Hepatocyte (in vitro differentiated cells): Measurements from ENCODE around the gene GLIS2. TPM values are rescaled to one million over a fixed set of nuclear protein-coding genes. Genes with fewer than 3 reads are reported as not detected.
A peak's percentile ranks its signal among the peaks of the same experiment; 100 is the strongest.

ENCODE experiments used
- DNase-seq: peaks from one replicate; pipeline ENCODE4 v3.0.0-alpha.2; 2016; ENCODE audit warnings: low spot score
- H2AFZ ChIP-seq: fragments of 200-600 bp; sonication (generic); 2 replicates; pipeline ENCODE4 v1.6.0; 2016; ENCODE audit warnings: antibody characterized with exemption, mild to moderate bottlenecking
- H3K27ac ChIP-seq: fragments of 200-600 bp; sonication (generic); 2 replicates; pipeline ENCODE4 v1.5.1; 2016; ENCODE audit warnings: mild to moderate bottlenecking
- H3K27me3 ChIP-seq: fragments of 200-600 bp; sonication (generic); 2 replicates; pipeline ENCODE4 v1.6.1; 2016
- H3K36me3 ChIP-seq: fragments of 200-600 bp; sonication (generic); replicated peaks from 2 replicates; pipeline ENCODE4 v1.5.1; 2016; ENCODE audit warnings: low read depth; ENCODE audit not compliant: insufficient read depth
- H3K4me1 ChIP-seq: fragments of 200-600 bp; sonication (generic); 2 replicates; pipeline ENCODE4 v1.5.1; 2016; ENCODE audit warnings: mild to moderate bottlenecking, moderate library complexity; ENCODE audit not compliant: insufficient read depth
- H3K4me2 ChIP-seq: fragments of 200-600 bp; sonication (generic); 2 replicates; pipeline ENCODE4 v1.6.0; 2016
- H3K4me3 ChIP-seq: fragments of 200-600 bp; sonication (generic); 2 replicates; pipeline ENCODE4 v1.5.1; 2016; ENCODE audit warnings: mild to moderate bottlenecking
- H3K79me2 ChIP-seq: fragments of 200-600 bp; sonication (generic); 2 replicates; pipeline ENCODE4 v1.6.0; 2017; ENCODE audit warnings: mild to moderate bottlenecking
- H3K9me2 ChIP-seq: fragments of 200-600 bp; sonication (generic); replicated peaks from 2 replicates; pipeline ENCODE4 v1.6.0; 2017; ENCODE audit warnings: mild to moderate bottlenecking; ENCODE audit not compliant: insufficient read depth
- H3K9me3 ChIP-seq: fragments of 200-600 bp; sonication (generic); 2 replicates; pipeline ENCODE4 v1.5.1; 2016; ENCODE audit warnings: low read depth, mild to moderate bottlenecking
- H4K20me1 ChIP-seq: fragments of 200-600 bp; sonication (generic); 2 replicates; pipeline ENCODE4 v1.6.0; 2016; ENCODE audit warnings: mild to moderate bottlenecking; ENCODE audit not compliant: insufficient read depth, poor library complexity, severe bottlenecking
- EZH2 ChIP-seq: fragments of 200-600 bp; sonication (generic); IDR thresholded peaks from 2 replicates; pipeline ENCODE4 v1.6.1; 2016; ENCODE audit warnings: antibody characterized with exemption, mild to moderate bottlenecking, borderline replicate concordance
- EZH2phosphoT487 ChIP-seq: fragments of 200-600 bp; sonication (generic); IDR thresholded peaks from one replicate; pipeline ENCODE4 v1.6.1; 2018; ENCODE audit warnings: antibody characterized with exemption, mild to moderate bottlenecking, low read depth, moderate library complexity; ENCODE audit not compliant: unreplicated experiment, severe bottlenecking
- WGBS: methylation state at CpG from one replicate; pipeline ENCODE4 v1.1.6; 2016; ENCODE audit warnings: low lambda C conversion rate; ENCODE audit errors: missing lambda C conversion rate; 5-methylcytosine and 5-hydroxymethylcytosine counted together
- polyA plus RNA-seq: library from polyadenylated mRNA; unstranded; fragments of >200 nt; fragmentation: Nextera tagmentation; extraction: Ambion mirVana; gene quantifications from 2 replicates; pipeline ENCODE4 v1.2.1, GENCODE V29; 2016
- total RNA-seq: library from RNA; depleted of rRNA; stranded (reverse); fragments of >200 nt; gene quantifications from 2 replicates; pipeline ENCODE4 v1.2.3, GENCODE V29; 2014
- TF ChIP-seq, protein P1 (sequence below): fragments of 200-600 bp; sonication (generic); IDR thresholded peaks from 2 replicates; pipeline ENCODE4 v1.5.1; 2016; ENCODE audit warnings: antibody characterized with exemption, mild to moderate bottlenecking; ENCODE audit not compliant: poor library complexity

GLIS2 gene
- total and polyA plus RNA-seq, 2 experiments from 2014 or later: 3.6 to 11.3 TPM

DNA sequence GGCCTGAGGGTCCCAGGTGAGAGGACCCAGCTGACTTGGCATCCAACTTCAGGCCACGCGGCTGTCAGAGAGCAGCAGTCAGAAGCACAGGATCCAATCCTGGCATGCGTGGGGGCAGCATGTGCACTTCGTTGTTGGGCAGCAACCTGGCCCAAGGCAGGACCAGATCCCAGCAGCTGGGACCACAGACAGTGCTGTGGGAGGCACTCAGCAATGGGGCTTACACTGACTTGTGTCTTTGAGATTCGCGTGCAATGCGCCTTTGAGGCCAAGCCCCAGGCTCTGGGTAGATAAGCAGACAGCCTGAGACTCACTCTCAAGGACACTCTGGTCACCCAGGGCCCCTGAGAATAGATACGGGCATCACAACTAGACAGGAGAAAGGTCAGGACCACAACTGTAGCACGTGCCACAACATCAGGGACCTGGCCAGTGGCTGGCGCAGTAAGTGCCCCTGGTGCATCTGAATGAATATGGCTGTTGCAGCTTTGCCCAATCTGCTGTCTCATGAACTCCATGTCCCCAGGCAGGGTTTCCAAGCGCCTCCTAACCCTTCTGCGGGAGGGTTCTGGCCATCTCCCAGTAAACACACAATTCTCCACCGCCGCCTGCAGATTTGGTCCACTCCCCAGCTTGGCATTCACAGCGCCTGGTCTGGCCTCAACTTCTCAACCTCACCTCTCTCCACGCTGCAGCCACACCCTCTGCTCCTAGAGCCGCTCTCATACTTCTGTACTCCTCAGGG lies 32.1 kb downstream of the GLIS2 start:
- H2AFZ ChIP-seq: no peak overlapping the region
- TF ChIP-seq EZH2: no peak
- TF ChIP-seq, protein P1, sequence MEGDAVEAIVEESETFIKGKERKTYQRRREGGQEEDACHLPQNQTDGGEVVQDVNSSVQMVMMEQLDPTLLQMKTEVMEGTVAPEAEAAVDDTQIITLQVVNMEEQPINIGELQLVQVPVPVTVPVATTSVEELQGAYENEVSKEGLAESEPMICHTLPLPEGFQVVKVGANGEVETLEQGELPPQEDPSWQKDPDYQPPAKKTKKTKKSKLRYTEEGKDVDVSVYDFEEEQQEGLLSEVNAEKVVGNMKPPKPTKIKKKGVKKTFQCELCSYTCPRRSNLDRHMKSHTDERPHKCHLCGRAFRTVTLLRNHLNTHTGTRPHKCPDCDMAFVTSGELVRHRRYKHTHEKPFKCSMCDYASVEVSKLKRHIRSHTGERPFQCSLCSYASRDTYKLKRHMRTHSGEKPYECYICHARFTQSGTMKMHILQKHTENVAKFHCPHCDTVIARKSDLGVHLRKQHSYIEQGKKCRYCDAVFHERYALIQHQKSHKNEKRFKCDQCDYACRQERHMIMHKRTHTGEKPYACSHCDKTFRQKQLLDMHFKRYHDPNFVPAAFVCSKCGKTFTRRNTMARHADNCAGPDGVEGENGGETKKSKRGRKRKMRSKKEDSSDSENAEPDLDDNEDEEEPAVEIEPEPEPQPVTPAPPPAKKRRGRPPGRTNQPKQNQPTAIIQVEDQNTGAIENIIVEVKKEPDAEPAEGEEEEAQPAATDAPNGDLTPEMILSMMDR: no peak
- 88% methylated on average over 17 of the region's 17 CpGs for WGBS
- H3K79me2 ChIP-seq: peaks cover 61% of the 10 kb centered on the region
- H3K36me3 ChIP-seq: no peaks in the 10 kb centered on the region
- H4K20me1 ChIP-seq: peaks cover 8% of the 10 kb centered on the region
- H3K9me3 ChIP-seq: no peaks in the 10 kb centered on the region
- peak overlapping the region; percentile 48 for H3K27ac ChIP-seq
- H3K9me2 ChIP-seq: no peaks in the 10 kb centered on the region
- H3K27me3 ChIP-seq: no peaks in the 10 kb centered on the region
- no peak for DNase-seq
- no peak overlapping the region for H3K4me3 ChIP-seq
- H3K4me1 ChIP-seq: peaks cover 15% of the 10 kb centered on the region
- H3K4me2 ChIP-seq: no peak overlapping the region

DNA sequence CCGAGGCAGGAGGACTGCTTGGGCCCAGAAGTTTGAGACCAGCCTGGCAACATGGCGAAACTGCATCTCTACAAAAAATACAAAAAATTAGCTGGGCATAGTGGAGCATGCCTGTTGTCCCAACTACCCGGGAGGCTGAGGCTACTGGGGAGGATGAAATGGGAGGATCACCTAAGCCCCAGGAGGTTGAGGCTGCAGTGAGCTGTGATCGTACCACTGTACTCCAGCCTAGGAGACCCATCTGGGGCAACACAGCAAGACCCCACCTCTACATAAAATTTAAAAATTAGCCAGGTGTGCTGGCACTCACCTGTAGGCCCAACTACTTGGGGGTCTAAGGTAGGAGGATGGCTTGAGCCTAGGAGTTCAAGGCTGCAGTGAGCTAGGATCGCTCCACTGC lies 33.5 kb downstream of the GLIS2 start:
- Histone ChIP-seq H3K4me2 (no peak overlapping the region), H3K9me2 (no peaks in the 10 kb centered on the region), H3K79me2 (peaks cover 50% of the 10 kb centered on the region), H3K9me3 (no peaks in the 10 kb centered on the region), H3K27me3 (no peaks in the 10 kb centered on the region), H3K4me1 (peaks cover 15% of the 10 kb centered on the region), H3K36me3 (no peaks in the 10 kb centered on the region), H3K4me3 (no peak overlapping the region), H3K27ac (no peak overlapping the region), H4K20me1 (peaks cover 8% of the 10 kb centered on the region), H2AFZ (no peak overlapping the region)
- no peak for TF ChIP-seq EZH2
- TF ChIP-seq EZH2phosphoT487: no peak
- TF ChIP-seq, protein P1: no peak
- no peak for DNase-seq
- WGBS: 98% methylated on average over 5 of the region's 5 CpGs

- Histone ChIP-seq H3K27ac (peak overlapping the region; percentile 86), H3K4me2 (peak overlapping the region; percentile 90), H3K9me2 (no peaks in the 10 kb centered on the region), H3K4me3 (peak overlapping the region; percentile 86), H2AFZ (peak overlapping the region; percentile 43), H3K27me3 (no peaks in the 10 kb centered on the region), H3K79me2 (peaks cover 49% of the 10 kb centered on the region), H3K36me3 (no peaks in the 10 kb centered on the region), H3K4me1 (peaks cover 15% of the 10 kb centered on the region), H4K20me1 (peaks cover 8% of the 10 kb centered on the region), H3K9me3 (no peaks in the 10 kb centered on the region)
- TF ChIP-seq EZH2: no peak
- TF ChIP-seq EZH2phosphoT487: no peak
- TF ChIP-seq, protein P1: no peak
- DNase-seq: no peak
- 39% methylated on average over 24 of the region's 24 CpGs for WGBS
Observed at GRCh38 chr16:4350365-4350786, 34.5 kb downstream of the GLIS2 start.
